ENCODE measurements around the gene NAP1L5.

GRCh38 chr4:88736264-88736663 is 38.6 kb upstream of the NAP1L5 start:
- no peak for TF ChIP-seq SP1 (IDR thresholded peaks at IDR 0.05)
- TF ChIP-seq, protein P1, sequence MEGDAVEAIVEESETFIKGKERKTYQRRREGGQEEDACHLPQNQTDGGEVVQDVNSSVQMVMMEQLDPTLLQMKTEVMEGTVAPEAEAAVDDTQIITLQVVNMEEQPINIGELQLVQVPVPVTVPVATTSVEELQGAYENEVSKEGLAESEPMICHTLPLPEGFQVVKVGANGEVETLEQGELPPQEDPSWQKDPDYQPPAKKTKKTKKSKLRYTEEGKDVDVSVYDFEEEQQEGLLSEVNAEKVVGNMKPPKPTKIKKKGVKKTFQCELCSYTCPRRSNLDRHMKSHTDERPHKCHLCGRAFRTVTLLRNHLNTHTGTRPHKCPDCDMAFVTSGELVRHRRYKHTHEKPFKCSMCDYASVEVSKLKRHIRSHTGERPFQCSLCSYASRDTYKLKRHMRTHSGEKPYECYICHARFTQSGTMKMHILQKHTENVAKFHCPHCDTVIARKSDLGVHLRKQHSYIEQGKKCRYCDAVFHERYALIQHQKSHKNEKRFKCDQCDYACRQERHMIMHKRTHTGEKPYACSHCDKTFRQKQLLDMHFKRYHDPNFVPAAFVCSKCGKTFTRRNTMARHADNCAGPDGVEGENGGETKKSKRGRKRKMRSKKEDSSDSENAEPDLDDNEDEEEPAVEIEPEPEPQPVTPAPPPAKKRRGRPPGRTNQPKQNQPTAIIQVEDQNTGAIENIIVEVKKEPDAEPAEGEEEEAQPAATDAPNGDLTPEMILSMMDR (IDR thresholded peaks at IDR 0.05; ENCODE audit: low read depth, low read length, missing input control), result no peak
- TF ChIP-seq GABPA (IDR thresholded peaks at IDR 0.05 in 1 of 2, conservative IDR thresholded peaks at IDR 0.05 in 1 of 2), result no peak
- TF ChIP-seq FOXA1 (IDR thresholded peaks at IDR 0.05), result no peak
- TF ChIP-seq TAF1 (conservative IDR thresholded peaks at IDR 0.05), result no peak
- no peak for TF ChIP-seq RAD21 (IDR thresholded peaks at IDR 0.05)
- no peak for TF ChIP-seq REST (IDR thresholded peaks at IDR 0.05)
- no peak for TF ChIP-seq RXRA (IDR thresholded peaks at IDR 0.05)
- TF ChIP-seq JUND (IDR thresholded peaks at IDR 0.05), result no peak
- no peak for TF ChIP-seq ZBTB33 (IDR thresholded peaks at IDR 0.05)
- no peak for TF ChIP-seq HNF4A (conservative IDR thresholded peaks at IDR 0.05)
- TF ChIP-seq, protein P2, sequence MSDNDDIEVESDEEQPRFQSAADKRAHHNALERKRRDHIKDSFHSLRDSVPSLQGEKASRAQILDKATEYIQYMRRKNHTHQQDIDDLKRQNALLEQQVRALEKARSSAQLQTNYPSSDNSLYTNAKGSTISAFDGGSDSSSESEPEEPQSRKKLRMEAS (IDR thresholded peaks at IDR 0.05), result no peak
- peak; percentile 12 for TF ChIP-seq YY1 (IDR thresholded peaks at IDR 0.05)
- TF ChIP-seq, protein P3, sequence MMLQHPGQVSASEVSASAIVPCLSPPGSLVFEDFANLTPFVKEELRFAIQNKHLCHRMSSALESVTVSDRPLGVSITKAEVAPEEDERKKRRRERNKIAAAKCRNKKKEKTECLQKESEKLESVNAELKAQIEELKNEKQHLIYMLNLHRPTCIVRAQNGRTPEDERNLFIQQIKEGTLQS (IDR thresholded peaks at IDR 0.05), result no peak
